Neural progenitor cell (in vitro differentiated cells): ENCODE results near the gene CEBPB.

Source experiments
- EZH2 ChIP-seq: fragments of 200-600 bp; sonication (generic); IDR thresholded peaks from 2 replicates; pipeline ENCODE4 v1.6.1; 2017; ENCODE audit warnings: antibody characterized with exemption, mild to moderate bottlenecking, moderate library complexity
- EZH2phosphoT487 ChIP-seq: fragments of 200-600 bp; sonication (generic); IDR thresholded peaks from 2 replicates; pipeline ENCODE4 v1.6.1; 2017; ENCODE audit warnings: antibody characterized with exemption
- TF ChIP-seq, protein P1 (sequence below): fragments of 200-600 bp; sonication (generic); IDR thresholded peaks from 2 replicates; pipeline ENCODE4 v1.5.1; 2017; ENCODE audit warnings: antibody characterized with exemption, mild to moderate bottlenecking

DNA sequence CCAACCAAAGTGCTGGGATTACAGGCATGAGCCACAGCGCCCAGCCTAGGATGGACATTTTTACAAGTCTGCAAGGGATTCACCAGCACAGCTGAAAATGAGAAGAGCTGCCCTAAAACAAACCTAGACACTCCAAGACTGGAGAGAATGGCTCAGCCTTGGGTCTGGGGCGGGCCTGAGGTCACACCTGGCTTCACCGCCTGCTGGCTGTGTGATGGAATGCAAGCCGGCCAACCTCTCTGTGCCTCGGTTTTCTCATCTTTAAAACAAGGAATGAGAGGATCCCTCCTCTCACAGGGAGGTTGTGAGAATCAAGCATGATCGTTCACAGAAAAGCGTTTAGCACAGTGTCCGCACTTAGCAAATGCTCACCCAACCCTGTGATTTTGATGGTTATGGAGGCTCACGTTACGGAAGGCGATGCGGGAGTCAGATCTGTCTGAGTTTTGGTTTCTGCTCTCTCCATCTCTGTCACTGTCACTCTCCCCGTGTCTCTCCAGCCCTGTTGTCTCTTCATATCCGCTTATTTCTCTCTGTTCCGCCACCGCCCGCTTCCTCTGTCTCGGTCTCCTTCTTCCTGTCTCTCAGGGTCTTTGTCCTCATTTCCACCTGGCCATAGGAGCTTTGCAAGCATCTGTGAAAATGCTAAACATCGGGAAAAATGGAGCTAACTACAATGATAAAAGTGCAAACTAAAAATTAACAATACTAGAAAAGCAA is 47.6 kb downstream of the CEBPB start:
- TF ChIP-seq, protein P1, sequence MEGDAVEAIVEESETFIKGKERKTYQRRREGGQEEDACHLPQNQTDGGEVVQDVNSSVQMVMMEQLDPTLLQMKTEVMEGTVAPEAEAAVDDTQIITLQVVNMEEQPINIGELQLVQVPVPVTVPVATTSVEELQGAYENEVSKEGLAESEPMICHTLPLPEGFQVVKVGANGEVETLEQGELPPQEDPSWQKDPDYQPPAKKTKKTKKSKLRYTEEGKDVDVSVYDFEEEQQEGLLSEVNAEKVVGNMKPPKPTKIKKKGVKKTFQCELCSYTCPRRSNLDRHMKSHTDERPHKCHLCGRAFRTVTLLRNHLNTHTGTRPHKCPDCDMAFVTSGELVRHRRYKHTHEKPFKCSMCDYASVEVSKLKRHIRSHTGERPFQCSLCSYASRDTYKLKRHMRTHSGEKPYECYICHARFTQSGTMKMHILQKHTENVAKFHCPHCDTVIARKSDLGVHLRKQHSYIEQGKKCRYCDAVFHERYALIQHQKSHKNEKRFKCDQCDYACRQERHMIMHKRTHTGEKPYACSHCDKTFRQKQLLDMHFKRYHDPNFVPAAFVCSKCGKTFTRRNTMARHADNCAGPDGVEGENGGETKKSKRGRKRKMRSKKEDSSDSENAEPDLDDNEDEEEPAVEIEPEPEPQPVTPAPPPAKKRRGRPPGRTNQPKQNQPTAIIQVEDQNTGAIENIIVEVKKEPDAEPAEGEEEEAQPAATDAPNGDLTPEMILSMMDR = no peak
- TF ChIP-seq EZH2phosphoT487 = no peak
- TF ChIP-seq EZH2 = no peak
